Pancreas (tissue), 10 donors: Measurements from ENCODE around the gene HOTAIR. TPM values are rescaled to one million over a fixed set of nuclear protein-coding genes. Genes with fewer than 3 reads are reported as not detected.
A peak's percentile ranks its signal among the peaks of the same experiment; 100 is the strongest.

Experiments used
- ATAC-seq, 4 donors: fragments of 200-7000 bp; cut with Tn5 transposase; one replicate each; pipeline versions ENCODE4 v1.8.0 to v1.9.1; 2020; ENCODE audit warnings: mild to moderate bottlenecking in 4 of 4, moderate library complexity in 4 of 4
- DNase-seq, 6 donors: peaks; one replicate each; pipeline ENCODE4 v3.0.0-alpha.2; 2020
- FAIRE-seq: peaks from 2 replicates; lab custom pipeline; 2012; peaks lifted over from hg19 to GRCh38; lab: Jason Lieb, UNC
- H3K27ac ChIP-seq, 4 donors: fragments of 200-600 bp; sonication (generic); 1 replicate in 3 of 4; 2 replicates in 1 of 4; pipeline versions ENCODE4 v1.5.0 to v1.8.0; 2020
- H3K27me3 ChIP-seq, 4 donors: fragments of 200-600 bp; one replicate each; pipeline ENCODE4 v1.8.0; 2021
- H3K36me3 ChIP-seq, 3 donors: fragments of 200-600 bp; sonication (generic) in 1 of 3; one replicate each; pipeline versions ENCODE4 v1.5.0 to v1.8.0; 2020 to 2021
- H3K4me1 ChIP-seq, 3 donors: fragments of 200-600 bp; one replicate each; pipeline ENCODE4 v1.8.0; 2021
- H3K4me3 ChIP-seq, 4 donors: fragments of 200-600 bp; sonication (generic) in 2 of 4; one replicate each; pipeline versions ENCODE4 v1.5.0 to v1.8.0; 2020 to 2021
- H3K9me3 ChIP-seq, 4 donors: fragments of 200-600 bp; one replicate each; pipeline ENCODE4 v1.8.0; 2021
- WGBS, 2 donors: extraction: QIAGEN DNeasy Blood & Tissue Kit; methylation state at CpG; one replicate each; pipeline ENCODE4 v1.1.7; 2013; 5-methylcytosine and 5-hydroxymethylcytosine counted together
- intact Hi-C, 3 donors: fragments of 100-400 bp; cut with DNase I; formaldehyde crosslinking; loops; one replicate each; pipeline versions ENCODE4 v1.11.1 to v1.14.2; 2022
- polyA plus RNA-seq, 2 donors: library from polyadenylated mRNA; stranded (reverse); fragments of 200-250 nt; gene quantifications; one replicate each; pipeline ENCODE4 v1.2.3, GENCODE V29; 2013
- total RNA-seq, 6 donors: library from RNA; stranded (reverse); fragmentation: NEBNext Ultra II Directional in 4 of 6; extraction: Animal tissue kit (Norgen Biotek cat#: 25700) in 4 of 6; gene quantifications; one replicate each; pipeline versions ENCODE4 v1.2.1 to v1.2.4, GENCODE V29; 2021 to 2023
- TF ChIP-seq, protein P1 (sequence below), 4 donors: fragments of 200-600 bp; sonication (generic) in 3 of 4; IDR thresholded peaks; one replicate each; pipeline versions ENCODE4 v1.5.0 to v1.8.0; 2021; ENCODE audit warnings: antibody characterized with exemption in 4 of 4
- donor health status: healthy with polysubstance abuse.
- donor health status: DM: no; HTN: no; CAD: no; lungs with moderate emphysema.
- donor health status: DM: no; HTN: no; CAD: no.
- donor health status: control.
- donor health status: control.
- donor health status: Bipolar disorder and iron deficiency.
- donor health status: DM: yes; HTN: yes; CAD: no.
- donor health status: DM: no; HTN: no; CAD: no.
- donor health status: DM: no; HTN: no; CAD: no.
- donor health status: DM: yes; HTN: yes; CAD: no.

HOTAIR gene
- total and polyA plus RNA-seq, 8 donors: not detected

DNA sequence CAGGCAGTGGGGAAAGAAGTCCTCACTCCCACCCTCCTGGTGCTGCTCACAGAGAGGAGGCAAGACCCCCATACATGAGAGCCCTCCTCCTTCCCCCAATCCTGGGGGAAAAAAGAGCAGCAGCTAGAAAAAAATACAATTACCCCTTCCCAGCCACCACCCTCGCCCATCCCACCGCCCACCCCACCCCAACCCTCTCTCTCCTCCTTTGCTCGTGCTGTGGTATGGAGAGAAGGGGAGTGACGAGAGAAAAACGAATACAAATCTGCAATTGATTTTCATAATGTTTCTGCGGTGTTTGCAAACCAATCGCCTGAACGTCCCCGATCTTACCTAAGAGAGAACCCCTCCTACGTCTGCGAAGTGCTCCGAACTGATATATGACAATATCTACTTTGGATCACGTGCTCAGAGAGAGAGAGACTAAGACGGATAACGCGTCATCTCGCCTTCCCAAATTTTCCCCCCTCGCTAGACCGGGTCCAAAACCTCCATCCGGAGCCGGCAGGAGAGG lies 2.0 kb downstream of the HOTAIR start, which contains the start of gene HOXC11:
HOXC11 (plus strand) TSS at position 405 of the 514 bp plus-strand sequence. CDS start 116 bp downstream, outside the sequence.
- intact Hi-C loops: no loop called here
- Histone ChIP-seq H3K9me3 (no peaks in the 10 kb centered on the region), H3K36me3 (no peaks in the 10 kb centered on the region), H3K4me3 (peak within 1 kb of the TSS in 2 of 4 donors; percentile 27 to 47), H3K27me3 (peaks cover 3 to 62% (median 13%) of the 10 kb centered on the region in 4 donors), H3K27ac (no peak within 1 kb of the TSS), H3K4me1 (peaks cover 3 to 9% (median 6%) of the 10 kb centered on the region in 3 donors)
- TF ChIP-seq, protein P1, sequence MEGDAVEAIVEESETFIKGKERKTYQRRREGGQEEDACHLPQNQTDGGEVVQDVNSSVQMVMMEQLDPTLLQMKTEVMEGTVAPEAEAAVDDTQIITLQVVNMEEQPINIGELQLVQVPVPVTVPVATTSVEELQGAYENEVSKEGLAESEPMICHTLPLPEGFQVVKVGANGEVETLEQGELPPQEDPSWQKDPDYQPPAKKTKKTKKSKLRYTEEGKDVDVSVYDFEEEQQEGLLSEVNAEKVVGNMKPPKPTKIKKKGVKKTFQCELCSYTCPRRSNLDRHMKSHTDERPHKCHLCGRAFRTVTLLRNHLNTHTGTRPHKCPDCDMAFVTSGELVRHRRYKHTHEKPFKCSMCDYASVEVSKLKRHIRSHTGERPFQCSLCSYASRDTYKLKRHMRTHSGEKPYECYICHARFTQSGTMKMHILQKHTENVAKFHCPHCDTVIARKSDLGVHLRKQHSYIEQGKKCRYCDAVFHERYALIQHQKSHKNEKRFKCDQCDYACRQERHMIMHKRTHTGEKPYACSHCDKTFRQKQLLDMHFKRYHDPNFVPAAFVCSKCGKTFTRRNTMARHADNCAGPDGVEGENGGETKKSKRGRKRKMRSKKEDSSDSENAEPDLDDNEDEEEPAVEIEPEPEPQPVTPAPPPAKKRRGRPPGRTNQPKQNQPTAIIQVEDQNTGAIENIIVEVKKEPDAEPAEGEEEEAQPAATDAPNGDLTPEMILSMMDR (IDR thresholded peaks at IDR 0.05): no peak
- 7% methylated on average over 20 to 21 of the region's 21 CpGs for WGBS, 2 donors
- DNase-seq: no peak
- no peak for FAIRE-seq
- no peak for ATAC-seq

DNA sequence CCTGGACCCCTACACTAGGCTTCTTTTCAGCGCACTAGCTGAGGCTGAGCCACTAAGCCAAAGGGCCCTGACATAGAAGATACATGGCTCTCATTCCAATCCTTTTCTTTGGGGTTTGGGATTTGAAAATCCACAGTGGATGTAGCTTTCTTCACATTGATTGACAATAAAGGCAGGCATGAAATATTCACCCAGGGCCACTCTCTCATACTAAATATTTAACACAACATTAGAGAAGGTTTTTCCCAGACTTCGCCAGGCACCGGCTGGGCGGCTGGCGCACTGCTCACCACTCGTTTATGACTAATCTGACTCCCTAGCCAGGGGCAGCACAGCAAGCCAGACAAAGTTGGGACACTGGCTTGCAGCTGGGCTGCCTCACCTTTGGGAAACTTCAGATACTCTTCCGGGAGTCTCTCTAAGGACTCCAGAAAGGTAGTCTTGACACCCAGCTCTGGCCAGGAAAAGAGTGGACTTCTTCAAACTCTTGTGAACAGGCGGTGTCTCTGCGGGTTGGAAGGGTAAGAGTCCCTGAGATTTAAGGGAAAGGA lies 2.5 kb downstream of the HOTAIR start:
- DNase-seq (peak in 1 of 6 donors; percentile 24), FAIRE-seq (no peak), ATAC-seq (no peak)
- WGBS, 2 donors: 24 to 28% methylated on average over 9 of the region's 9 CpGs
- Histone ChIP-seq H3K4me1 (peaks cover 3 to 9% (median 6%) of the 10 kb centered on the region in 3 donors), H3K27me3 (peaks cover 3 to 56% (median 12%) of the 10 kb centered on the region in 4 donors), H3K4me3 (no peak overlapping the region), H3K27ac (no peak overlapping the region), H3K9me3 (no peaks in the 10 kb centered on the region), H3K36me3 (no peaks in the 10 kb centered on the region)
- intact Hi-C loops: no loop called here
- TF ChIP-seq, protein P1 (IDR thresholded peaks at IDR 0.05): no peak

DNA sequence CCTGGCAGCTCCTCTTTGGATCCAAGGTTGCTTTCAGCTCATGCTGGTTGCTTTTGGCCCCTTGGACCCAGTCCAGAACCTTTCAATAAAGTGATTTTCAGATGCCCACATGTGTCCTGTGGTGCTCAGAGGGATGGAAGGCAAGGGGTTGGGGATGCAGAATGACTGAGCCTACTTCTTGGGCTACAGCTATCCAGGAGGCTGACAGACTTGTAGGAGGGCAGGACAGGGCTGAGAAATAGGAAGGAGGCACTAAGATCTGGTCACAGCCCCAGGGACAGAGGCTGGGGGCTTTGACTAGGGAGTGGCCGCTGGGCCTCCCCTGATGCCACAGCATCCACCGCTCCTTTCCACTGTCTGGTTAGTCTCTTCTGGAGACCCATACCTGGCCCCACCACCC lies 3.1 kb downstream of the HOTAIR start:
- intact Hi-C loops: no loop called here
- peaks cover 3 to 56% (median 12%) of the 10 kb centered on the region in 4 donors for H3K27me3 ChIP-seq
- no peak overlapping the region for H3K4me3 ChIP-seq
- TF ChIP-seq, protein P1 (IDR thresholded peaks at IDR 0.05): no peak
- FAIRE-seq: no peak
- no peaks in the 10 kb centered on the region for H3K9me3 ChIP-seq
- 30 to 46% methylated on average over 2 of the region's 2 CpGs for WGBS, 2 donors
- no peak overlapping the region for H3K27ac ChIP-seq
- peak in 1 of 6 donors; percentile 19 for DNase-seq
- ATAC-seq: no peak
- peaks cover 3 to 9% (median 6%) of the 10 kb centered on the region in 3 donors for H3K4me1 ChIP-seq
- H3K36me3 ChIP-seq: no peaks in the 10 kb centered on the region

DNA sequence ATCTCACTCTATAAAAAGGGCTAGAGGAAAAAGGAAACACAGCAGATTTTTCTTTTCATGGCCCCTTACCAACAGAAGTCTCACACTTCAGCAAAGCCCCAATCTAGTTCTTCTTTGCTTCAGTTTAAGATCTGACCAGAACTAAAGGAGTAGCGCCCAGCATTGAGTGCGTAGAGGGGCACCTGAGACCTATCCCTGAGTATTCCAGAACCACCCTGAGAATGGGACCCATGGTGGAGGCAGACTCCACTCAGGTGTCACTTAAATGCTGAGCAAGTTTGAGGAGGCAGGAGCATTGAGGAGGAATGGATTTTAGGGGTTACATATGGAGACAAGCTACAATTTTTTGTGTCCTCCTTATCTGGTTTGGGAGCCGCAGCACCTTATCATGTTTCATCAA lies 3.6 kb downstream of the HOTAIR start:
- intact Hi-C loops: no loop called here
- Histone ChIP-seq H3K36me3 (no peaks in the 10 kb centered on the region), H3K4me3 (no peak overlapping the region), H3K9me3 (no peaks in the 10 kb centered on the region), H3K27ac (no peak overlapping the region), H3K4me1 (peaks cover 3 to 9% (median 6%) of the 10 kb centered on the region in 3 donors), H3K27me3 (peaks cover 3 to 56% (median 9%) of the 10 kb centered on the region in 4 donors)
- TF ChIP-seq, protein P1 (IDR thresholded peaks at IDR 0.05): no peak
- 61 to 66% methylated on average over 3 of the region's 3 CpGs for WGBS, 2 donors
- ATAC-seq (no peak), FAIRE-seq (no peak), DNase-seq (no peak)

DNA sequence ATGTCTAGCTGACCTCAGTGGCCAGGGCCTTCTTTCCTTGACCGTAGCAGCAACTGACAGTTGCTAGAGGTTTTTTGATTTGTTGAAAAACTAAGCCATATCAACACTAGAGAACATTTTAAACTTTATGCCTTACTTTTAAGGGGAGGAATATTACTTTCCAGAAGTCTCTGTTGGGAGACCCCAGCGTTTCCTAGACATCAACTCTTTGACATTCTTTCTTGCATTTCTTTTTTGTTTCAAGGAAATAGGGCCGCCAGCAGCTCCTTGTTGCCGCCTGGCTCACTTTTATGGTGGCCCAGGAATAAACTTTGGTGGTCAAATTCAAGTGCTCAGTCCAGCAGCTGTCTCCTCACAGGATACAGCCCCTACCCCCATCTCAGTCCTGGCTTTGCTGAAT lies 4.3 kb downstream of the HOTAIR start:
- H3K27me3 ChIP-seq: peaks cover 4 to 52% (median 10%) of the 10 kb centered on the region in 4 donors
- H3K4me3 ChIP-seq: no peak overlapping the region
- intact Hi-C loops: no loop called here
- WGBS, 2 donors: 29 to 32% methylated on average over 4 of the region's 4 CpGs
- no peaks in the 10 kb centered on the region for H3K9me3 ChIP-seq
- ATAC-seq (no peak), FAIRE-seq (no peak), DNase-seq (no peak)
- TF ChIP-seq, protein P1 (IDR thresholded peaks at IDR 0.05): no peak
- H3K27ac ChIP-seq: no peak overlapping the region
- peaks cover 3 to 9% (median 6%) of the 10 kb centered on the region in 3 donors for H3K4me1 ChIP-seq
- H3K36me3 ChIP-seq: no peaks in the 10 kb centered on the region
